ENCODE results near the gene PPM1J. TPM values are rescaled to one million over a fixed set of nuclear protein-coding genes. Genes with fewer than 3 reads are reported as not detected.

The PPM1J gene
- 7.9 TPM for total RNA-seq

- no peaks in the 10 kb centered on the region for H3K36me3 ChIP-seq
- peaks cover 31% of the 10 kb centered on the region for H3K4me1 ChIP-seq
- TF ChIP-seq POLR2AphosphoS5 (IDR thresholded peaks at IDR 0.05; ENCODE audit: insufficient read depth in 1 of 2, low read depth in 1 of 2) = peak; percentile 75 to 81
- no peak for TF ChIP-seq CTCF (IDR thresholded peaks at IDR 0.05)
- peak in 1 of 2 donors; percentile 35 for TF ChIP-seq POLR2A (IDR thresholded peaks at IDR 0.05)
- intact Hi-C loops (cut with DNase I) = loop anchor here (5.0 to 10.0 kb wide), 2 partner anchors 318 to 359 kb away; partner anchors contain the start of genes CTTNBP2NL and LRIG2
- H3K9me3 ChIP-seq = no peaks in the 10 kb centered on the region
- peak within 1 kb of the TSS; percentile 80 for H3K27ac ChIP-seq
- DNase-seq (ENCODE audit: extremely low spot score in 2 of 2) = no peak
- no peaks in the 10 kb centered on the region for H3K27me3 ChIP-seq
- peak within 1 kb of the TSS; percentile 68 to 74 for H3K4me3 ChIP-seq
Measured at GRCh38 chr1:112715264-112716053, at the start of gene PPM1J. PPM1J (minus strand) TSS chr1:112715332; CDS start chr1:112715301, 31 bp downstream.

GRCh38 chr1:112762541-112763500 is 47.7 kb upstream of the PPM1J start:
- DNase-seq (ENCODE audit: extremely low spot score in 2 of 2) = no peak
- Histone ChIP-seq H3K4me3 (no peak overlapping the region), H3K4me1 (peaks cover 9% of the 10 kb centered on the region), H3K27ac (no peak overlapping the region), H3K9me3 (no peaks in the 10 kb centered on the region), H3K27me3 (no peaks in the 10 kb centered on the region), H3K36me3 (no peaks in the 10 kb centered on the region)
- no peak for TF ChIP-seq POLR2A (IDR thresholded peaks at IDR 0.05)
- TF ChIP-seq POLR2AphosphoS5 (IDR thresholded peaks at IDR 0.05; ENCODE audit: insufficient read depth in 1 of 2, low read depth in 1 of 2) = no peak
- no peak for TF ChIP-seq CTCF (IDR thresholded peaks at IDR 0.05)
- intact Hi-C loops (cut with DNase I) = no loop called here

GRCh38 chr1:112761714-112762480 is 46.8 kb upstream of the PPM1J start:
- TF ChIP-seq POLR2A (IDR thresholded peaks at IDR 0.05) (no peak), CTCF (IDR thresholded peaks at IDR 0.05) (no peak), POLR2AphosphoS5 (IDR thresholded peaks at IDR 0.05; ENCODE audit: insufficient read depth in 1 of 2, low read depth in 1 of 2) (no peak)
- intact Hi-C loops (cut with DNase I) = no loop called here
- DNase-seq (ENCODE audit: extremely low spot score in 2 of 2) = no peak

GRCh38 chr1:112759228-112759627 is 44.1 kb upstream of the PPM1J start:
- TF ChIP-seq CTCF (IDR thresholded peaks at IDR 0.05) (no peak), POLR2A (IDR thresholded peaks at IDR 0.05) (no peak), POLR2AphosphoS5 (IDR thresholded peaks at IDR 0.05; ENCODE audit: insufficient read depth in 1 of 2, low read depth in 1 of 2) (no peak)
- DNase-seq (ENCODE audit: extremely low spot score in 2 of 2) = no peak
- H3K9me3 ChIP-seq = no peaks in the 10 kb centered on the region
- no peak overlapping the region for H3K27ac ChIP-seq
- H3K27me3 ChIP-seq = no peaks in the 10 kb centered on the region
- H3K4me1 ChIP-seq = peaks cover 9% of the 10 kb centered on the region
- intact Hi-C loops (cut with DNase I) = no loop called here
- no peak overlapping the region for H3K4me3 ChIP-seq
- no peaks in the 10 kb centered on the region for H3K36me3 ChIP-seq

More at GRCh38 chr1:112761714-112762480, 46.8 kb upstream of the PPM1J start:
- Histone ChIP-seq H3K9me3 (no peaks in the 10 kb centered on the region), H3K4me3 (no peak overlapping the region), H3K4me1 (peaks cover 9% of the 10 kb centered on the region), H3K36me3 (no peaks in the 10 kb centered on the region), H3K27me3 (no peaks in the 10 kb centered on the region), H3K27ac (no peak overlapping the region)
